ENCODE results near the gene CBLC. TPM values are rescaled to one million over a fixed set of nuclear protein-coding genes. Genes with fewer than 3 reads are reported as not detected.
A peak's percentile ranks its signal among the peaks of the same experiment; 100 is the strongest.
"Not testable (repeated sequence)": the region's sequence is repeated elsewhere in the genome, so short reads cannot be mapped to it uniquely, and the experiment has no call there.

CBLC gene
- polyA plus RNA-seq, 4 donors = 5.0 to 7.8 (median 6.9) TPM

DNA sequence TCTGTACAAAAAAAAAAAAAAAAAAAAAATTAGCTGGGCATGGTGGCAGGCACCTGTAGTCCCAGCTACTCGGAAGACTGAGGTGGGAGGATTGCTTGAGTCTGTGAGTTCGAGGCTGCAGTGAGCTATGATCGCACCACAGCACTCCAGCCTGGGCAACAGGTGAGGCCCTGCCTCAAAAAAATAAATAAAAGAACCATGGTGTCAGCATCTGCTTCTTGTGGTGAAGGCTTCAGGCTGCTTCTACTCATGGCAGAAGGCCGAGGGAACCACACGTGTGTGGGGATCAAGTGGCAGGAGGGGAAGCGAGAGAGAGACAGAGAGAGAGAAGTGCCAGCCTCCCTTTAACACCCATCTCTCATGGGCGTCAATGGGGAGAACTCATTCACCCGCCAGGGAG lies 15.7 kb upstream of the CBLC start:
- no peak for DNase-seq (ENCODE audit: low read depth in 4 of 4, low spot score in 2 of 4)

DNA sequence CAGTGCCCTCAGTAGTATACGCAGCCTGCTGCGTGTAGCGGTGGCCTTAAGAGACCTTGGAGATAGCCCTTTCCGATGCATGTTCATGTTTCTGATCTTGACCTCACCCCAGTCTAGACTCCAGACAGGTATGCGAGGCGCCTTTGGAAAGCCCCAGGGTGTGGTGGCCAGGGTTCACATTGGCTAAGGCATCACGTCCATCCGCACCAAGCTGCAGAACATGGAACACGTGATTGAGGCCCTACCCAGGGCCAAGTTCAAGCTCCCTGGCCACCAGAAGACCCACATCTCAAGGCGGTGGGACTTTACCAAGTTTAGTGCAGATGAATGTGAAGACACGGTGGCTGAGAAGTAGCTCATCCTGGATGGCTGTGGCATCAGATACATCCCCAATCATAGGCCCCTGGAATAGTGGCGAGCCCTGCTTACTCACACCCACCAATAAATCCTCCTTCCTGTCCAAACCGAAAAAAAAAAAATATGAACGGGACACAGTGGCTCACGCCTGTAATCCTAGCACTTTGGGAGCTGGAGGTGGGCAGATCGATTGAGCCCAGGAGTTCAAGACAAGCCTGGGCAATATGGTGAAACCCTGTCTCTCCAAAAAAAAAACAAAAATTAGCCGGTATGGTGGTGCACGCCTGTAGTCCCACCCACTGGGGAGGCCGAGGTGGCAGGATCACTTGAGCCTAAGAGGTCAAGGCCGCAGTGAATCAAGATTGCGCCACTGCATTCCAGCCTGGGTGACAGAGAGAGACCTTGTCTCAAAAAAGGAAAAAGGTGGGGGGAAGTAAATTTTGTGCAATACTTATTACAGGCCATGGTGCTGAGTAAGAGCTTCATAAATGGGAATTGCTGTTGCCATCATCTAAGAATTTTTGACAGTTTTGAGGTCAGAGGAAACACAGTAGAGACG lies 12.4 kb upstream of the CBLC start:
- no peak for DNase-seq (ENCODE audit: low read depth in 4 of 4, low spot score in 2 of 4)

DNA sequence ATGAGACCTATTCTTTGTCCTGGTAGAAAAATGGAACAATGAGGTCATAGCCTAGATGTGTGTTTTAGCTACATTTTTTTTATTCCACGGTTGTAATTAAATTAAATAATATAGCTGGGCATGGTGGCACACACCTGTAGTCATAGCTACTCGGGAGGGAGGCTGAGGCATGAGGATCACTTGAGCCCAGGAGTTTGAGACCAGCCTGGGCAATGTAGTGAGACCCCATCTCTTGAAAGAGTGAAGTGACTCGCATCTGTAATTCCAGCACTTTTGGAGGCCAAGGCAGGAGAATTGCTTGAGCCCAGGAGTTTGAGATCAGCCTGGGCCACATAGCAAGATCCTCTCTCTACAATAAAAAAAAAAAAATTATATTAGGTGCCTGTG lies 11.7 kb upstream of the CBLC start:
- DNase-seq (ENCODE audit: low read depth in 4 of 4, low spot score in 2 of 4) = no peak

GRCh38 chr19:44767295-44768180 lies 10.2 kb upstream of the CBLC start:
- DNase-seq (ENCODE audit: low read depth in 4 of 4, low spot score in 2 of 4) = no peak

GRCh38 chr19:44770550-44771257 lies 7.0 kb upstream of the CBLC start:
- DNase-seq (ENCODE audit: low read depth in 4 of 4, low spot score in 2 of 4) = peak in 3 of 4 donors; percentile 78 to 90 (median 85)

DNA sequence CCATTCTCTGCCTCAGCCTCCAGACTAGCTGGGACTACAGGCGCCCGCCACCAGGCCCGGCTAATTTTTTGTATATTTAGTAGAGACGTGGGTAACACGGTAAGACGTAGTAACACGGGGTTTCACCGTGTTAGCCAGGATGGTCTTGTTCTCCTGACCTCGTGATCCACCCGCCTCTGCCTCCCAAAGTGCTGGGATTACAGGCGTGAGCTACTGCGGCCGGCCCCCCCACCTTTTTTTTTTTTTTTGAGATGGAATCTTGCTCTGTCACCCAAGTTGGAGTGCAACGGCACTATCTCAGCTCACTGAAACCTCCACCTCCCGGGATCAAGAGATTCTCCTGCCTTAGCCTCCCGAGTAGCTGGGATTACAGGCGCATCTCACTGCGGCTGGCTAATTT lies 5.5 kb upstream of the CBLC start:
- not testable (repeated sequence) for DNase-seq (ENCODE audit: low read depth in 4 of 4, low spot score in 2 of 4)

- DNase-seq (ENCODE audit: low read depth in 4 of 4, low spot score in 2 of 4) = no peak
Measured at GRCh38 chr19:44772959-44773358, 4.7 kb upstream of the CBLC start.

DNA sequence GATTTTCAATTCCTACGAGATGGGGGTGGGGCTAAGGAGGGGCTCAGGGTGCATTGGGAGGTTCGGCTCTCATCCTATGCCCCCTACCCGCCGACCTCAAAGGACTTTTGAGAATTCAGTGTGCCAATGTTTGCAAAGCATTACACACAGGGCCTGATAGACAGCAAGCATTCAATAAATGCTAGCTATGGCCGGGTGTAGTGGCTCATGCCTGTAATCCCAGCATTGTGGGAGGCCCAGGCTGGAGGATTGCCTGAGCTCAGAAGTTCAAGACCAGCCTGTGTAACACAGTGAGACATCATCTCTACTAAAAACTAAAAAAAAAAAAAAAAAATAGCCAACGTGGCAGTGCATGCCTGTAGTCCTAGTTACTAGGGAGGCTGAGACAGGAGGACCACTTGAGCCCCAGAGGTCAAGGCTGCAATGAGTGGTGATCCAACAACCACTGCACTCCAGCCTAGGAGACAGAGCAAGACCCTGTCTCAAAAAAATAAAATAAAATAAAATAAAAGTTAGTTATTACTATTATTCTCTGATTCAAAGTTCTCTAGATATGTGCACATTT lies 1.9 kb upstream of the CBLC start:
- DNase-seq (ENCODE audit: low read depth in 4 of 4, low spot score in 2 of 4) = no peak

GRCh38 chr19:44776402-44777096 lies 1.1 kb upstream of the CBLC start:
- DNase-seq (ENCODE audit: low read depth in 4 of 4, low spot score in 2 of 4) = no peak

- DNase-seq (ENCODE audit: low read depth in 4 of 4, low spot score in 2 of 4) = no peak
Measured at GRCh38 chr19:44779150-44779549, 1.5 kb downstream of the CBLC start.

- not testable (repeated sequence) for DNase-seq (ENCODE audit: low read depth in 4 of 4, low spot score in 2 of 4)
Measured at GRCh38 chr19:44781694-44782093, 4.0 kb downstream of the CBLC start.

GRCh38 chr19:44782729-44783128 lies 5.0 kb downstream of the CBLC start:
- DNase-seq (ENCODE audit: low read depth in 4 of 4, low spot score in 2 of 4) = no peak

DNA sequence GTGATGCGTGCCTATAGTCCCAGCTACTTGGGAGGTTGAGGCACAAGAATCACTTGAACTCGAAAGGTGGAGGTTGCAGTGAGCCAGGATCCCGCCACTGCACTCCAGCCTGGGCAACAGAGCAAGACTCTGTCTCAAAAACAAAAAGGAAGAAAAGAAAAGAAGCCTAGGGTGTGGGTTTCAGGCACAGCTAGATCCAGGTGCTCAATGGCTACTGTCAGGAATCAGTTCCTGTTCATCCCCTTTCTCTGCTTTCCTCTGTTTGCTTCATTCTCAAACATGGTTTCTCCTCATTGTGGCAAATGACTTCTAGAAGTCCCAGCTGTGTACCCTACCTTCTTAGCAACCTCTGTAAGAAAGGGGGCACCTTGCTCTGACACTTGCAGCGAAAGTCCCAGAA lies 5.9 kb downstream of the CBLC start:
- no peak for DNase-seq (ENCODE audit: low read depth in 4 of 4, low spot score in 2 of 4)

GRCh38 chr19:44785271-44785670 lies 7.6 kb downstream of the CBLC start:
- no peak for DNase-seq (ENCODE audit: low read depth in 4 of 4, low spot score in 2 of 4)

DNA sequence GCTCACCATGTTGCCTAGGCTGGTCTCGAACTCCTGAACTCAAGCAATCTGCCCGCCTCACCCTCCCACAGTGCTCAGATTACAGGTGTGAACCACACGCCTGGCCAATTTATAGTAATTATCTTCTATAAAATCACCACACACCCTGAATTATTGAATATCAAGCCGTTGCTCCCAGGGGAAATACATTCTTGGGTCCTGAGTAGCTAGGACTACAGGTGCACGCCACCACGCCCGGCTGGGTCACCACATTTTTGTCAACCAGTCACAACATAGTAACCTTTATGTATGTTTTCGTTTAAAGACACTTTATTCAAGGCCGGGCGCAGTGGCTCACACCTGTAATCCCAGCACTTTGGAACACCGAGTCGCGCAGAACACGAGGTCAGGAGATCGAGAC lies 8.3 kb downstream of the CBLC start:
- no peak for DNase-seq (ENCODE audit: low read depth in 4 of 4, low spot score in 2 of 4)

DNA sequence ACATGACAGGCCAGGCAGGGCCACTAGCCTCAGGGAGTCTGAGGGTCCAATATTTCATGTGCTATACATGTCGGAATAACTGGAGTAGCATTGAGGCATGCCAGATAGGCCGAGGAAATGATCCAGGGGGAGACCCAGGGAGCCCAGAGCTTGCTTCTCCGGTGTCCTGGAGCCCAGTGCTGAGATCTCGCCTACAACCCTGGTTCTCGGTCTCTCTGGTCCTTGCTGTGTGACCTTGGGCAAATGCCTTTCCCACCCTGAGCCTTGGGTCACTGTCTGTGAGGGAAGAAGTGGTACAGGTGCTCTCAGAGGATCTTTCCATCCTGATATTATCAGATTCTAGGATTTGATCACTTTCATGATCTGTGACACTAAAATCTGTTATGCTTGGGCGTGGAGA lies 11.3 kb downstream of the CBLC start:
- DNase-seq (ENCODE audit: low read depth in 4 of 4, low spot score in 2 of 4) = no peak

DNA sequence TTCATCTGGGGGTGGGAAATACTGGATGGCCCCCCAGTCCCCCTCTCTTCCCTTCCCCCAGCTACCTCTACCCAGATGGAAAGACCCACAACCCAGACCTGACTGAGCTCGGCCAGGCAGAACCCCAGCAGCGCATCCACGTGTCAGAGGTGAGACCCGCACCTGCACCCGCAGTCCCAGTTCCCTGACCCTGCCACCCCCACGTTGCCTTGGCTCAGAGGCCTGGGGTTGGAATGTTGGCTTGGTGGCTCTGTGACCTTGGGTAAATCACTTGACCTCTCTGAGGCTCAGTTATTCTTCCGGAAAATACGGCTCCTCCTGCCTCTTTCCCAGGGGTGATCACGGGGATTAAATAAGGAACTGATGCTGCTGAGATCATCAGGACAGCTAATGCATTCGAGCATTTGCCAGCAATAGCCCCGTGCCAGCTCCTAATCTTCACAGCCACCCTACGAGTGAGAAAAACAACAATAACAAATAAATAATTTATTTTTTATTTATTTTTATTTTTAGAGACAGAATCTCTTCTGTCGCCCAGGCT lies 12.3 kb downstream of the CBLC start:
- DNase-seq (ENCODE audit: low read depth in 4 of 4, low spot score in 2 of 4) = no peak

DNA sequence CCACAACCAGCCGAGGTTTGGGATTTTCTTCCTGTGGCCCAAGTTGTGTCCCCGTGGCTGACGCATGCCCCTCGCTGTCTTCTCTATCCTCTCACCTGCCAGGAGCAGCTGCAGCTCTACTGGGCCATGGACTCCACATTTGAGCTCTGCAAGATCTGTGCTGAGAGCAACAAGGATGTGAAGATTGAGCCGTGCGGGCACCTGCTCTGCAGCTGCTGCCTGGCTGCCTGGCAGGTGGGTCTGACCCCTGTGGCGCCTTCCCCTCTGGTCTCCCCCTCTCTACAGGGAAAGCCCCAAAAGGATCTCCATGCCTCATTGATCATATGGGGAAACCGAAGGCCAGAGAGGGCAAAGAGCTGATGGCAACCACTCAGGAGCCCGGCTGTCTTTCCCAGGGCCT lies 14.6 kb downstream of the CBLC start:
- DNase-seq (ENCODE audit: low read depth in 4 of 4, low spot score in 2 of 4) = no peak

DNA sequence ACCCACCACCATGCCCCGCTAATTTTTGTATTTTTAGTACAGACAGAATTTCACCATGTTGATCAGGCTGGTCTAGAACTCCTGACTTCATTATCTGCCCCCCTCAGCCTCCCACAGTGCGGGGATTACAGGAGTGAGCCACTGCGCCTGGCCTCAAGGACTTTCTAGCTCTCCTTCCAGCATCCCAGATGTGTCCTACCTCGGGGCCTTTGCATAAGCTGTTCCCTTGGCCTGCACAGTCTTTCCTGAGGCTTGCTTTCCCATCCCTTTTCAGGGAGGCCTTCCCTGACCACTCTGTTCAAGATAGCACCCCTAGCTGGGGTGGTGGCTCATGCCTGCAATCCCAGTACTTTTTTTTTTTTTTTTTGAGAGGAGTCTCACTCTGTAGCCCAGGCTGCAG lies 16.9 kb downstream of the CBLC start:
- no peak for DNase-seq (ENCODE audit: low read depth in 4 of 4, low spot score in 2 of 4)

All from left renal cortex interstitium (tissue), 4 donors.